Measurements from ENCODE around the gene ELF3.
A peak's percentile ranks its signal among the peaks of the same experiment; 100 is the strongest.

Gene ELF3

DNA sequence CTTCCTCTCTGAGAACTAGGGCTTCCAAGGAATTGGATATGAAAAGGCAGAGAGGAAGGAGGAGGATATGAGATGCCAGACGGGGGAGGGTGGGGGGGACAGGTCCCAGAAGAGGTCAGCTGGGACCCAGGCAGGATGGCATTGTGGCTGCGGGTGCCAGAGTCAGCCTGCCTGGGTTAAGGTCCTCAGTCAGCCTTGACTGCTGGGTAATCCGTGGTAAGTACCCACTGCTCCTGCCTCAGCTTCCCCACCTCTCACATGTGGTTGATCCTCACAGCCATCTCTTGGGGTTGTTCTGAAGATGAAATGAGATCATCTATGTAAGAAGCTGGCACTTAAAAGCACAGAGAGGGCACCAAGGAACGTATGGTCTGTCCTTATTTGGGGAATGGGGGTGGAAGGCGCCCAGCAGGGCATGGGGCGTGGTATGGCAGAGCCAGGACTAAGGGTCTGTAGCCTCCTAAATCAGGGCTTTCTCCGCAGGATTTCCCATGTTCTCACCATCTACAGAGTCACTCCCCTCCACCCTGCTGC lies 23.8 kb downstream of the ELF3 start:
- DNase-seq (ENCODE audit: extremely low spot score), result no peak
- ChIA-PET POLR2A (no interaction called here), CTCF (interaction anchor here (1.2 to 1.3 kb wide), 2 partner anchors 34 to 101 kb away, joined by 3 to 5 read pairs; no protein-coding TSS in a partner anchor)
- TF ChIP-seq, protein P1, sequence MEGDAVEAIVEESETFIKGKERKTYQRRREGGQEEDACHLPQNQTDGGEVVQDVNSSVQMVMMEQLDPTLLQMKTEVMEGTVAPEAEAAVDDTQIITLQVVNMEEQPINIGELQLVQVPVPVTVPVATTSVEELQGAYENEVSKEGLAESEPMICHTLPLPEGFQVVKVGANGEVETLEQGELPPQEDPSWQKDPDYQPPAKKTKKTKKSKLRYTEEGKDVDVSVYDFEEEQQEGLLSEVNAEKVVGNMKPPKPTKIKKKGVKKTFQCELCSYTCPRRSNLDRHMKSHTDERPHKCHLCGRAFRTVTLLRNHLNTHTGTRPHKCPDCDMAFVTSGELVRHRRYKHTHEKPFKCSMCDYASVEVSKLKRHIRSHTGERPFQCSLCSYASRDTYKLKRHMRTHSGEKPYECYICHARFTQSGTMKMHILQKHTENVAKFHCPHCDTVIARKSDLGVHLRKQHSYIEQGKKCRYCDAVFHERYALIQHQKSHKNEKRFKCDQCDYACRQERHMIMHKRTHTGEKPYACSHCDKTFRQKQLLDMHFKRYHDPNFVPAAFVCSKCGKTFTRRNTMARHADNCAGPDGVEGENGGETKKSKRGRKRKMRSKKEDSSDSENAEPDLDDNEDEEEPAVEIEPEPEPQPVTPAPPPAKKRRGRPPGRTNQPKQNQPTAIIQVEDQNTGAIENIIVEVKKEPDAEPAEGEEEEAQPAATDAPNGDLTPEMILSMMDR (IDR thresholded peaks at IDR 0.05; ENCODE audit: control extremely low read depth, extremely low read depth, low read depth, missing control alignments), result no peak

DNA sequence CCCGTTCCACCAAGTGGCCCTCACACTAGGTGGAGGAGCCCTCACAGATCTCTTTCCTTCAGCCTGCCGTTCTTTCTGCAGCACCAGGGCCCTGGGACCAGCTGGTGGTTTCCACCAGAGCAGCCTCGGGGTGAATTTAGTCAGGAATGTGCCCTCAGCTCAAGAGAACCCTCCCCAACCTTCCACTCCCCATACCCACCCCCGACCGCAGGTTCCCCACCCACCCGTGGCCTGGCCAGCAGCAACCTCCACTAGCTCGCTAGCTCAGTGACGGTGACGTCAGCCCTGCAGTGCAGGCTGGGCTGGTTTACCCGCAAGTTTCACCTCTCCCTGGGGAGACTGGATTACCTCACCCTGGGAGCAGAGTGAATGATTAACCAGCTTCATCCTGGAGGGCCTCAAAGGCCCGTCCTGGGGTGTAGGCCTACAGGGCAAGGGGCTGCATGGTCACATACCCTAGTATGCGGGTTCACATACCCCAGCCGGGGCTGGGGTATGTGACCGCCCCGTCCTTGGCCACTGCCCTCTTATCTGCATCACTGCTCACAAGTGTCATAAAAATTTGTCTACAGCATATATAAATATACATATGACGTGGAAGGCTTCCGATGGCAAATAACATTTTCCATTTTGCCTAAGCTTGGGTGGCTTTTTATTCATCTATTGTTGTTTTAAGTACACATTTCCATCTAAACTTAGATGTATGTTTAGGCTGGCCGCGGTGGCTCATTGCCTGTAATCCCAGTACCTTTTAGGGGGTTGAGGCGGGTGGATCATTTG lies 24.5 kb downstream of the ELF3 start:
- DNase-seq (ENCODE audit: extremely low spot score), result peak; percentile 66
- TF ChIP-seq, protein P1 (IDR thresholded peaks at IDR 0.05; ENCODE audit: control extremely low read depth, extremely low read depth, low read depth, missing control alignments), result no peak
- CTCF ChIA-PET, result interaction anchor here (1.2 to 1.3 kb wide), 2 partner anchors 35 to 101 kb away, joined by 3 to 5 read pairs; no protein-coding TSS in a partner anchor
- POLR2A ChIA-PET, result no interaction called here

DNA sequence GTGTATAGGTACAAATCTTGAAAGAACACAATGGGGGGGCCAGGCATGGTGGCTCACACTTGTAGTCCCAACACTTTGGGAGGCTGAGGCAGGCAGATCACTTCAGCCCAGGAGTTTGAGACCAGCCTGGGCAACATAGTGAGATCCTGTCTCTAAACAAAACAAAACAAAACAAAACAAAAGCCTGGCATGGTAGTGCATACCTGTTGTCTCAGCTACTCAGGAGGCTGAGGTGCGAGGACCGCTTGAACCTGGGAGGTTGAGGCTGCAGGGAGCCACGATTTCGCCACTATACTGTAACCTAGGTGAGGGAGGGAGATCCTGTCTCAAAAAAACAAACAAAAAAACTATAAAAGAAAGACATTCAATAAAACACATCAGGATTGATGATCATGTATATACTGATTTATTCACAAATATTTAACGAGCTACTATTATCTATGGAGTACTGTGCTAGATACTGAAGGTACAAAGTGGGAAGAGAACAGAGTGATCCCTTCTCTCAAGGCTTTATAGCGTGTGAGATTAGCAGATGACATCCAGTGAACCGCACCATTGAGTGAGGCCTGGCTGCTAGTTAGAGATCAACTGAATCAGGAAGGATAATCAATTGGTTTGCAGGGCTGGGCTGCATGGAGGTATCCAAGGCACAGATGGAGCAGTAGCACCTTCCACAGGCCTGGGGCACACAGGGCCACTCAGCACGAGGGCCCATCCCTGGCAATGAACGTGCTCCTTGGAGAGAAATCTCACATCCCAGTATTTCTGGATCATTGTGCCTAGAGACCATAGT lies 26.4 kb downstream of the ELF3 start:
- DNase-seq (ENCODE audit: extremely low spot score), result no peak
- CTCF ChIA-PET, result interaction anchor here (1.0 to 1.5 kb wide), 2 partner anchors 25 to 28 kb away, joined by 3 read pairs; no protein-coding TSS in a partner anchor
- TF ChIP-seq, protein P1 (IDR thresholded peaks at IDR 0.05; ENCODE audit: control extremely low read depth, extremely low read depth, low read depth, missing control alignments), result no peak
- POLR2A ChIA-PET, result no interaction called here

DNA sequence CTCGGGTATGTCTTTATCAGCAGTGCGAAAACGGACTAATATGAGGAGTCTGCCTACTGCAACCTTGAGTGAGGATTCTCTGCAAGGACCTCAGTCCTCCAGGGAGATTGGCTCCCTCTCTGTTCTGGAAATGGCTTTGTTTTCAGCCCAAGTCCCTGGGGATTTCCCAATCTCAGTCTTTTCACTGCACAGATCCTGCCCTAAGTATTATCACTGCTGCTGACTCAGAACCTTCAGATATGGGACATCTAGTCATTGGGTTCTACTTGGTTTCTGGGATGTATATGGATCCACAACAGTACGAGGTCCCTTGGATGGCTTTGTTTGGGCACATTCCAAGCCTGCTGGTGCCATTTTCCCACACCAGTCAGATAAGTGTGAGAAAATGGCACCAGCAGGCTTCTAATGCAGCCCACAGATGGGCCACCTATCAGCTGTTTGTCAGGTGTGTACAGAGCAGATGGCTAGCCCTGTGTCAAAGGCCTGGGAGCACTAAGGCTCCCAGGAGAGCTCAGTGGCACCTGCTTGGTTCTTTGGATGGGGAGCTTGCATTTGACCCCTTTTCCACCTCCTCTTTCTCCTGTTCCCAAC lies 27.4 kb downstream of the ELF3 start:
- TF ChIP-seq, protein P1 (IDR thresholded peaks at IDR 0.05; ENCODE audit: control extremely low read depth, extremely low read depth, low read depth, missing control alignments), result no peak
- POLR2A ChIA-PET, result no interaction called here
- DNase-seq (ENCODE audit: extremely low spot score), result no peak
- CTCF ChIA-PET, result interaction anchor here (1.4 kb wide), 1 partner anchor 27 kb away, joined by 3 read pairs; the partner anchor contains the start of gene ELF3

DNA sequence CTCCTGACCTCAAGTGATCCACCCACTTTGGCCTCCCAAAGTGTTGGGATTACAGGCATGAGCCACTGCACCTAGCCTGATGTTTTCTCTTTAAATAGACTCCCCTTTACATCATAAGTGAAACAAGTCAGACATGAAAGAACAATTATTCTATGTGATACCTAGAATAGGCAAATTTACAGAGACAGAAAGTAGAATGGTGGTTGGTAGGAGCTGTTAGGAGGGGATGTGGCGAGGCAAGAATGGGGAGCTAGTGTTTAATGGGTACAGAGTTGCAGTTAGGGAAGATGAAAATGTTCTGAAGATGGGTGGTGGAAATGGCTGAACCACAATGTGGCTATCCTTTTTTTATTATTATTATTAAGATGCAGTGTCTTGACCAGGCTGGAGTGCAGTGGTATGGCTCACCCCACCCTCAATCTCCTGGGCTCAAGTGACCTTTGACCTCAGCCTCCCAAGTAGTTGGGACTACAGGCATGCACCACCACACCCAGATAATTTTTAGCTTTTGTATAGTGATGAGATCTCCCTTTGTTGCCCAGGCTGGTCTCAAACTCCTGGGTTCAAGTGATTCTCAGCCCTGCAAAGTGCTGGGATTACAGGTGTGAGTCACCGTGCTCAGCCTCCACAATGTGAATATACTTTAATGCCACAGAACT lies 28.4 kb downstream of the ELF3 start:
- DNase-seq (ENCODE audit: extremely low spot score), result no peak
- POLR2A ChIA-PET, result no interaction called here
- TF ChIP-seq, protein P1 (IDR thresholded peaks at IDR 0.05; ENCODE audit: control extremely low read depth, extremely low read depth, low read depth, missing control alignments), result no peak
- CTCF ChIA-PET, result interaction anchor here (1.4 to 1.7 kb wide), 2 partner anchors 29 to 39 kb away, joined by 3 to 4 read pairs; partner anchors contain the start of gene ELF3

All from GM10248 (cell line).